Stimulated activated naive CD4-positive, alpha-beta T cell treated with Interleukin-2 at 50 U/mL for 16 hours (primary cell): ENCODE data around the gene NTN3.
"Not testable (repeated sequence)": the region's sequence is repeated elsewhere in the genome, so short reads cannot be mapped to it uniquely, and the experiment has no call there.

Experiments used
- DNase-seq: peaks from one replicate; lab custom pipeline; 2025; lab: John Stamatoyannopoulos, UW

Gene NTN3

DNA sequence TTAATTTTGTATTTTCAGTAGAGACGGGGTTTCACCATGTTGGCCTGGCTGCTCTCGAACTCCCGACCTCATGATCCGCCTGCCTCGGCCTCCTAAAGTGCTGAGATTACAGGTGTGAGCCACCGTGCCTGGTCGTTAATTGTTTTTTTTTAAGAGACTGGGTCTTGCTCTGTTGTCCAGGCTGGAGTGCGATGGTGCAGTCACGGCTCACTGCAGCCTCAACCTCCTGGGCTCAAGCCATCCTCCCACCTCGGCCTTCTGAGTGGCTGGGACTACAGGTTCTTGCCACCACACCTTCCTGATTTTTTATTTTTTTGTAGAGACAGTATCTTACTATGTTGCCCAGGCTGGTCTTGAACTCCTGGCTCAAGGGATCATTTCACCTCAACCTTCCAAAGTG, 8.9 kb downstream of the NTN3 start:
- not testable (repeated sequence) for DNase-seq

- no peak for DNase-seq
Observed at GRCh38 chr16:2480948-2481347, 9.9 kb downstream of the NTN3 start.

GRCh38 chr16:2481676-2482075, 10.6 kb downstream of the NTN3 start:
- DNase-seq: no peak

DNA sequence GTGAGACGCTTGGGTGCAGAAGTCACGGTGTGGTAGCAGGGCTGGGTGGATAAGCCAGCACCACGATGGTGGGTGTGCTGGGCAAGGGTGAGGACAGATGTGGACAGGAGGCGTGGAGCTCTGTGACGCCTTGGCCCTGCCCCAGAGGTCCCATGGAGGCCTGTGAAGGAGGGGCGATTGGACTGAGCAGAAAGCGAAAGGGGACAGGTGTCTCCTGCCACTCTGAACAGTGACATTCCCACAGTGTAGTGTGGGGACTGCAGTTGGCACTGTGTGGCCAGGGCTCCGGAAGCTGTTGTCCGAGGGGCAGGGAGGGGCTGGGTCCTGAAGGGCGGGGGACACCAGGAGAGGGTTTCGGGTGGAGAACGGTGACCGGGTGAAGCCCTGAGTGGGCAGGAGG, 11.2 kb downstream of the NTN3 start:
- DNase-seq: no peak

DNA sequence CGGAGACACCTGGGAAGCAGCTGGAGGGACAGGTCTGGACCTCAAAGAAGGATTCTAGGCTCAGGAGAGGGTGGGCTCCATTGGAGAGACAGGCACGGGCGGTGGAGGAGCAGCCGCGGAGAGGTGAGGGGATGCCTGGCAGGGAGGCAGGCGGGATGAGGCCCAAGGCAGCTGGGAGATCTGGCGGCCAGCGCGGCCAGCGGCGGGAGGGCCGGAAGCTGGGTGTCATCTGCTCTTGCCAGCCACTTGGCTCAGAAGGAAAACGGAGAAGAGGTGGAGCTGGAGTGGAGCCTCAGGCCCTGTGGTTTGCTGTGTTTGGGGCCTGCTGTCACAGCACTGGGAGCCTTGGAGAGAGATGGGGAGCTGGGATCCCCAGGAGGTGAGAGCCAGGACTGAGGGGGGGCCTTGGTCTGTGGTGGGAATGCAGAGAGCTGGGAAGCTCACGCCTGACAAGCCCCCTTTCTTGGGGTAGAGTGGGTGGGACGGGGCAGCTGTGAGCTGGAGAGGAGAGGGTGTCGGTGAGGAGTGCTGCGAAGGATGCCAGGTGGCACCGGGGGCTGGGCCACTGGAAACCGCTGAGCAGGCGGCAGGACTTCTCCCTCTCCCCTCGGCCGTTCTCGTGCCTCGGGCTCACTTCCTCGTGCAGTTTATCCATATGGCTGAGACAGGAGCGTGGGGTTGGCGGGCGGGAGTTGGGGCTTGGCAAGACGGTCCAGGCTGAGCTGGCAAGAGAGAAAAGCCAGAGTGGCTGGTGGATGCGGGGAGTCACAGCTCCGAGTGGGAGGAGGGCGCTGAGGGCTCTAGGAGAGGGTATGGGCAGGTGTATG, 11.8 kb downstream of the NTN3 start:
- no peak for DNase-seq

DNA sequence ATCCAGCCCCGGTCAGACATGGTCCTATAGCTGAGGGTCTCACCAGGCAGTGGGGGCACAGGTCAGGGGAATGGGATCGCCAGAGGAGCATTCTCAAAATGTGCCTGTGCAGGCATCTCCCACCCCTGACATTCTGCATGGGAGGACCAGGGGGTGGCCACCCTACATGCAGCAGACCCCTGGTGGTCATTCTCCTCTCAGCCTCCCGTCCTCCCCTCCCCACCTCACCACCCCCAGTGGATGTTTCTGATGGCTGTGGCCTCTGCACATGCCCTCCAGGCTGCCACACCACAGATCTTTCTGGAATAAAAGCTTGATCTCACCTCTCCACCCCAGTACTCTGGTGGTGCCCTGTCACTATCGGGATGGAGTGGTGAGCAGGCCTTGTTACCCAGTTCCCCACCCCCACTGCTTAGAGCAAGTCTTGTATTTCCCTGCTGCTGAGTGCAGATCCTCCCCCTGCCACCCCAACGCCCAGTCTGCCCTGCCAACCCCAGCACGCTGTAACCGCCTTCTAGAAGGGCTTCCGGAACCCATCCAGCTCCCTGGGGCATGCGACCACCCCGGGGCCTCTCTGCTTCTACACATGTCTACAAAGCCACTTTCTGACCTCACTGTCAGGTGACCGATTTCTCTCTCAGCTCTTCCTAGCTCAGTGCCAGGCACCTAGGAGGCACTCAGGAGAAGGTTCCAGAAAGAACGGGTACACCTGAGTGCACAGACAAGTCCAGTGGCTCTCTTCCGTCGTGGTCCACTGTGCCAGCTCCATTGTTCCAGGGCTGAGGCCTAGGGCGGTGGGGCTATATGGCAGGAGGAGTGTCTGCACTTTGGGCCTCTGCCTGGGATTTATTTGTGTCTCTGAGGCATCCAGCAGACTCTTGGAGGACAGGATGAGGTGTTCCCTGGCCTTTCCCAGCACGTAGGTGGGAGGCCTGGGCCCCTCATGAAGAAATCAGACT, 13.1 kb downstream of the NTN3 start:
- no peak for DNase-seq

DNA sequence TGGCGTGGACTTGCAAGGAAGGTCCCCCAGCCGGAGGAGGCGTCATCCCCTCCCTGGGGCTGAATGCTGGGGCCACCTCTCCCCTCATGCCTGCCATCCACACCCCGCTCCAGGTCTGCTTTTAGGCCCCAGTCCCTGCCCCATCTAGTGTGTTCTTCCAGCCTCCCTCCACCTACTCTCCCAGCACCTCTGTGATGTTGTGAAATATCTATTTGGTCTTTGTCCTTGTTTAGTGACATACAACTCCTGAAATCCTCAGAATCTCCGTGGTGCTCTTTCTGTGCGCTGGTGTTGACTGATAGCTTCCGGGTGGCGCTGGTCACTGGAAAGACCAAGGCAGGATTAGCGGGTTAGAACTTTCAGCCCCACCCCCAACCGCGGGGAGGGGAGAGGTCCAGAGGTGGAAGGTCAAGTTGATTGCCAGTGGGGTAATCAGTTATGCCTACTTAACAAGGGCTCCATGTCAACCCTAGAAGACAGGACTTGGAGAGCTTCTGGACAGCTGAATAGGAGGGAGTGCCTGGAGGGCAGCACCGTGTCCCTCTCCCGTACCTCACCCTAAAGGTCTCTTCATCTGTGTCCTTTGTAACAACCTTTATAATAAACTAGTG, 13.9 kb downstream of the NTN3 start:
- no peak for DNase-seq

DNA sequence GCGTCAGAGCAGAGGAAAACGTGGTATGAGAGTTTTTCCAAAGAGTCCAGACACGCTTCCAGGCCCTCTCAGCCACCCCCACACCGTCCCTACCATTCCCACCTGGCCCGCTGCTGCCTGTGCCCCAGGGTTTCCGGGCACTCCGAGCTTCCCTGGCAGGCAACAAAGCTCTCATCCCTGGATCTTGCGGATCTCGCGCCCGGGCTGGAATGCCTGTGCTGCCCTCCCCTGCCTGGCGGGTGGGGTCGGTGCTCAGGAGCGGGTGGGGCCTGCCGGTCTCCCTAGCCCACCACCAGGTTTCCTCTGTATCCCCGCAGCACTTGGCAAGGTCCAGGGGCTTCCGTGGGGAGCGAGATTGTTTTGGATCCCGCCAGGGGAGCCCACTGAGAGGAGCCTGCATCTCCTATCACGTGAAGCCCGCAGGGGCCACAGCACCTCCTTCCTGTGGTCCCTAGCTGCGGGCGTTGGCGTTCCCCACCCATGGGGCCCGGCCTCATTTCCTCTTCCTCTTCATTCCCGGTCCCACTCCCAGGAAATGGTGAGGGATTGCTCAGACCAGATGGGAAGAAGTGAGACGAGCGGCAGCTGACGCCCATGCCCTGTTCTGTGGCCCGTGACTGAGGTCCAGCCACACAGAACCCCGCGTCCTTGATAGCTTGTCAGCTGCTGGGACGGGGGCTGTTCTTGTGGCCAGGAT, 14.9 kb downstream of the NTN3 start:
- DNase-seq: no peak

DNA sequence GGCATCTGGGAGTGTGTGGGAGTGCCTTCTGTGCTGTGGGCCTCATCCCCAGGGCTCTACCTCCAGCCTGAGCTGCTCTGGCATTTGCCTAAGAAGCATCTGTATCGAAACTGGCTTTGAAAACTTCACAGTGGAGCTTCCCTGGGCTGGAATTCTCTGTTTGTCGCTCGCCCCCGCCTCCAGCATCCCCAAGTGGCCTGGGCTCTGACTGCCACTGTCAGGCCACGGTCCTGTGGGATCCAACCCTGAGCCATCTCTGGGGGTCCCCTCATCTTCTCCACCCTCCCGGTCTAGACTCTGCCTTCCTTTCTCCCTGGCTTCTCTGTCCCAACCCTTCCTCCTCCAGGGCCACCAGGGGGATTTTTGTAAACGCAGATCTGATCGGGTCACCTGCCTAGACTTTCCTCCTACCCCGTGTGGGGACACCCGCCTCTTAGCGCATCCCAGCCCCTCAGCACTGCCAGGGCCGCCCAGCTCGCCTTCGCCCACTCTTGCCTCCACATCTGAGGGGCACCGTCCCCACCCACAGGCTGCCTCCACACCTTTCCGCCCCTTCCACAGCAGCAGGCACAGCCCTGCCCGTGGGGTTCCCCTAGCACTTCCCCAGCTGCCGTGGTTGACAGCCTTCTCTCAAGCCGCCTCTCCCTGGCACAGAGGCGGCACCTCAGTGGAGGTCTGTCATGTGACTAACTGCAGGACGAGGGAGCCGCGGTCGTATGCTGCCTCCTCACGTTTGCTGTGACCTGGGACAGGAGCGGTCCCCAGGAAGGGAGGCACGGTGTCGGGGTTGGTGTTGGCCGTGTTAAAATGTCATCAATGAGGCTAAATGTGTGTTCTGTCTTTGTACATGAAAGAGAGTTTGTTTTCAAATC, 15.8 kb downstream of the NTN3 start:
- peak; percentile 71 for DNase-seq

- no peak for DNase-seq
Observed at GRCh38 chr16:2487517-2487842, 16.4 kb downstream of the NTN3 start.

GRCh38 chr16:2487903-2488531, 16.9 kb downstream of the NTN3 start:
- DNase-seq: no peak

DNA sequence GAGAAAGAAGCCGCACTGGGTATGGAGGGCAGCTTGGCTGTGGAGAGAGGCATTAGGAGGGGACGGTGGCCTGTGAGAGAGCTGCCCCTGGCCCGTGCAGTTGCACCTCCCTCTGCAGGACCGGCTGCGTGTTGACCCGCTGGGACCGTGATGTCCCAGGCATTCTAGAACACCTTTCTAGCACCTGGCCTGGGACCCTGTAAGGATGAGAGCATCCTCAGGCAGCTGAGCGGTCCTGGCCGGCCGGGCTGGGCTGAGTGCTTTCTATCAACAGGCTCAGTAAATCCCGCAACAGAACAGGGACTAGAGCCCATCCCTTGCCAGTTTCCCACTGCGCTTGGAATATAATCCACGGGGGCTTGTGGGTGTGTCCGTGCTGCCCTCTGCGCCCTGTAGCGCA, 18.5 kb downstream of the NTN3 start:
- no peak for DNase-seq

- DNase-seq: no peak
Observed at GRCh38 chr16:2490190-2491105, 19.4 kb downstream of the NTN3 start.

DNA sequence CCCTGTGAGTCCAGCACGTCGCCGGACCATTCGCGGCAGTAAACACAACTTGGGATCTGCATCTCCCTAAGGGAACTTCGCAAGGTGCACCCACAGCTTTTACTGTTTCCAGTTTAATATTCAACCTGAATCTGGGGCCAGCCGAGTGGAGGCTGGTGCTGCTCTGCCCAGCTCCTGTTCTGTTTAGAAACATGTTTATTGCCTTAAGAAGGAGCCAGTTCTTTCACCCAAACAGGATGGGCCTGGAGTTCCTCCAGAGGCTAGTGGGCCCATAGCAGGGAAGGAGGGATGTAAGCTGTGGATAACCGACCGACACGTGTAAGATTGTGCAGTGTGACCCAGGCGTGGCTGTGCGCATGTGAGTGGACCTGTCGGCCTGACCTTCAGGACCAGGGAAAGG, 21.2 kb downstream of the NTN3 start:
- DNase-seq: no peak

GRCh38 chr16:2493605-2494004, 22.5 kb downstream of the NTN3 start:
- DNase-seq: no peak

- no peak for DNase-seq
Observed at GRCh38 chr16:2494616-2495015, 23.5 kb downstream of the NTN3 start.

- no peak for DNase-seq
Observed at GRCh38 chr16:2495041-2495440, 23.9 kb downstream of the NTN3 start.

DNA sequence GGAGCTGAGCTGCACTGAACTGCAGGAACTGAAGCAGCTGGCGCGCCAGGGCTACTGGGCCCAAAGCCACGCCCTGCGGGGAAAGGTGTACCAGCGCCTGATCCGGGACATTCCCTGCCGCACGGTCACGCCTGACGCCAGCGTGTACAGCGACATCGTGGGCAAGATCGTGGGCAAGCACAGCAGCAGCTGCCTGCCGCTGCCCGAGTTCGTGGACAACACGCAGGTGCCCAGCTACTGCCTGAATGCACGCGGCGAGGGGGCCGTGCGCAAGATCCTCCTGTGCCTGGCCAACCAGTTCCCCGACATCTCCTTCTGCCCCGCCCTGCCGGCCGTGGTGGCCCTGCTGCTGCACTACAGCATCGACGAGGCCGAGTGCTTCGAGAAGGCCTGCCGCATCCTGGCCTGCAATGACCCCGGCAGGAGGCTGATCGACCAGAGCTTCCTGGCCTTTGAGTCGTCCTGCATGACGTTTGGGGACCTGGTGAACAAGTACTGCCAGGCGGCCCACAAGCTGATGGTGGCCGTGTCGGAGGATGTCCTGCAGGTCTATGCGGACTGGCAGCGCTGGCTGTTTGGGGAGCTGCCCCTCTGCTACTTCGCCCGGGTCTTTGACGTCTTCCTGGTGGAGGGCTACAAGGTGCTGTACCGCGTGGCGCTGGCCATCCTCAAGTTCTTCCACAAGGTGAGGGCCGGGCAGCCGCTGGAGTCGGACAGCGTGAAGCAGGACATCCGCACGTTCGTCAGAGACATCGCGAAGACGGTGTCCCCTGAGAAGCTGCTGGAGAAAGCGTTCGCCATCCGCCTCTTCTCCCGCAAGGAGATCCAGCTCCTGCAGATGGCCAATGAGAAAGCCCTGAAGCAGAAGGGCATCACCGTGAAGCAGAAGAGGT, 25.4 kb downstream of the NTN3 start:
- DNase-seq: no peak
